BJ (cell line): ENCODE data around the gene CPT2. TPM values are rescaled to one million over a fixed set of nuclear protein-coding genes. Genes with fewer than 3 reads are reported as not detected.

Source experiments
- CTCF ChIA-PET: fragments of 350-600 bp; formaldehyde crosslinking; extraction: SDS; loops from one replicate; lab custom pipeline; 2021; ENCODE audit warnings: antibody characterized with exemption, inconsistent platforms; lab: Yijun Ruan, JAX
- POLR2A ChIA-PET: fragments of 300-600 bp; sonication (Branson Sonifier 250); formaldehyde crosslinking; extraction: SDS; loops from one replicate; lab custom pipeline; 2021; ENCODE audit warnings: antibody characterized with exemption; lab: Charles Lee
- DNase-seq: peaks from one replicate; pipeline ENCODE4 v3.0.0-alpha.2; 2011; ENCODE audit warnings: low read depth
- H3K27me3 ChIP-seq: 2 replicates; pipeline ENCODE4 v1.6.0; 2011; ENCODE audit warnings: low read length; ENCODE audit not compliant: control insufficient read depth, insufficient read depth
- H3K36me3 ChIP-seq: 2 replicates; pipeline ENCODE4 v1.5.1; 2011; ENCODE audit warnings: low read length; ENCODE audit not compliant: control insufficient read depth, insufficient read depth
- H3K4me3 ChIP-seq: 2 replicates; pipeline ENCODE4 v1.5.1; 2011; ENCODE audit warnings: low read depth, mild to moderate bottlenecking, control low read depth, low read length
- polyA plus RNA-seq: library from polyadenylated mRNA; depleted of rRNA; stranded (reverse); fragments of >200 nt; gene quantifications from 2 replicates; pipeline ENCODE4 v1.2.3, GENCODE V29; 2011
- TF ChIP-seq, protein P1 (sequence below): IDR thresholded peaks from 2 replicates; pipeline ENCODE4 v1.5.1; 2011; ENCODE audit warnings: low read depth, mild to moderate bottlenecking, control low read depth, inconsistent platforms, low read length, moderate library complexity; ENCODE audit not compliant: insufficient read depth

The CPT2 gene
- polyA plus RNA-seq, 1 experiment: 20.6 TPM

DNA sequence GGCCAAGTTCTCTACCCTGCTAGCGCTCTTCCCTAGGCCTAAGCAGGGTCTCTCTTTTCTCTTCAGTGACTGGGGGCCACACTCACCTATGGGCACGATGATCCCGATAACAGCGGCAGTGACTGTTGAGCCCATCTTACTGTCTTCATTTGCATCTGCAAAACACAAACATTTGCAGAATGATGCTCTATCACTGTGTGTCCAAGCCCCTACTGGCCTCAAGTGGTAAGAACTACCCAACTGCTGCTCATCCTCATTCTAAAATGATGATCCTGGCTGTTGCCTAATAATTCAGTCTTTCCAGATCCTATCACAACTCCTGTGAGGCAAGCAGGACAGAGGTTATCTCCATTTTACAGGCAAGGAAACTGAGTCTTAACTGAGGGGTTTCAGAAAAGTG lies 58.4 kb downstream of the CPT2 start:
- no peak overlapping the region for H3K4me3 ChIP-seq
- no peaks in the 10 kb centered on the region for H3K27me3 ChIP-seq
- no peak for DNase-seq
- ChIA-PET POLR2A (no interaction called here), CTCF (no interaction called here)
- H3K36me3 ChIP-seq: no peaks in the 10 kb centered on the region
- TF ChIP-seq, protein P1, sequence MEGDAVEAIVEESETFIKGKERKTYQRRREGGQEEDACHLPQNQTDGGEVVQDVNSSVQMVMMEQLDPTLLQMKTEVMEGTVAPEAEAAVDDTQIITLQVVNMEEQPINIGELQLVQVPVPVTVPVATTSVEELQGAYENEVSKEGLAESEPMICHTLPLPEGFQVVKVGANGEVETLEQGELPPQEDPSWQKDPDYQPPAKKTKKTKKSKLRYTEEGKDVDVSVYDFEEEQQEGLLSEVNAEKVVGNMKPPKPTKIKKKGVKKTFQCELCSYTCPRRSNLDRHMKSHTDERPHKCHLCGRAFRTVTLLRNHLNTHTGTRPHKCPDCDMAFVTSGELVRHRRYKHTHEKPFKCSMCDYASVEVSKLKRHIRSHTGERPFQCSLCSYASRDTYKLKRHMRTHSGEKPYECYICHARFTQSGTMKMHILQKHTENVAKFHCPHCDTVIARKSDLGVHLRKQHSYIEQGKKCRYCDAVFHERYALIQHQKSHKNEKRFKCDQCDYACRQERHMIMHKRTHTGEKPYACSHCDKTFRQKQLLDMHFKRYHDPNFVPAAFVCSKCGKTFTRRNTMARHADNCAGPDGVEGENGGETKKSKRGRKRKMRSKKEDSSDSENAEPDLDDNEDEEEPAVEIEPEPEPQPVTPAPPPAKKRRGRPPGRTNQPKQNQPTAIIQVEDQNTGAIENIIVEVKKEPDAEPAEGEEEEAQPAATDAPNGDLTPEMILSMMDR: peak; percentile 24; the same call in 1 of the 2 replicates

DNA sequence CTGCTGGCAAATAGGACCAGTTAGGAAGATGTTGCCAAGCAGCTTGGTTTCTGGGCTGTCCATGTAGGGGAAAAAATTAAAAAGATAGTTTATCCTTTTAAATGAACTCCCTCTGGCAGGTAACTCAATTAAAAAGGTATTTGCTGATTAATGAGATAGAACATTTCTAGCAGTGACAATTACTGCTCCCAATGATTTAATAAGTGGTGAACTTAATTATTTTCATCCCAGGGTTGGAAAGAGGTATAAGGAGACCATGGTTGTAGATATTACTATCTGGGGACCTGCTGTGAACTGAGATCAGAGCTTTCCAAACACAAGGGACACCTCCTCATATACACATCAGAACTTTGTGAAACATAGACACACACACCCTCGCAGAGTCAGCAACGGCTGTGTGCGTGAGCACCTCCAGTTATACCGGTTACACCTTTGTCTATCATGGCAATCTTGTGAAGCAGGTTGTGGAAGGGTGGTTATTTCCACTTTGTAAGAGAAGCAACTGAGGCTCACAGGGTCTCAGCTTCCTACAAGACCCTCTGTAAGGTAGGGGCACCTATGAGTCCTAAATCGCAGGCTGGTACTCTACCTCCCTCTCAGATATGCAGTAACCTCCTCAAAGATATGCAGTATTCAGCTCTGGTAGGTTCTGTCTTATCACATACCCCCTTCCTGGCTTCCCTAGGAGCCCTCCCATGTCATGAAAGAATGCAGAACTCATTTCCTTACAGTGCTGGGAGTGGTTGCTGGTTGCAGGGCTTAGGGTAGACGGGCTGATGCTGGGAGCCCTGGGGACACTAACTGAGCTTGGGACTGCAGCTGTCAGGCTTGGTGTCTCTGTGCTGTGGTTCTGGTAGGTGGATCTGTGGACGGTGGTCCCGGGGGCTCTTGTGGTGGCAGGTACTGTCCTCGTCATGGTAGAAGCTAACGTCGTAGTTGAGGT lies 60.2 kb downstream of the CPT2 start:
- Histone ChIP-seq H3K4me3 (no peak overlapping the region), H3K36me3 (peaks cover under 1% of the 10 kb centered on the region; the same call in 1 of the 2 replicates), H3K27me3 (no peaks in the 10 kb centered on the region)
- CTCF ChIA-PET: interaction anchor here (1.3 to 1.9 kb wide), 3 partner anchors 9 to 137 kb away, joined by 6 read pairs; no protein-coding TSS in a partner anchor
- TF ChIP-seq, protein P1: no peak
- no peak for DNase-seq
- POLR2A ChIA-PET: no interaction called here

DNA sequence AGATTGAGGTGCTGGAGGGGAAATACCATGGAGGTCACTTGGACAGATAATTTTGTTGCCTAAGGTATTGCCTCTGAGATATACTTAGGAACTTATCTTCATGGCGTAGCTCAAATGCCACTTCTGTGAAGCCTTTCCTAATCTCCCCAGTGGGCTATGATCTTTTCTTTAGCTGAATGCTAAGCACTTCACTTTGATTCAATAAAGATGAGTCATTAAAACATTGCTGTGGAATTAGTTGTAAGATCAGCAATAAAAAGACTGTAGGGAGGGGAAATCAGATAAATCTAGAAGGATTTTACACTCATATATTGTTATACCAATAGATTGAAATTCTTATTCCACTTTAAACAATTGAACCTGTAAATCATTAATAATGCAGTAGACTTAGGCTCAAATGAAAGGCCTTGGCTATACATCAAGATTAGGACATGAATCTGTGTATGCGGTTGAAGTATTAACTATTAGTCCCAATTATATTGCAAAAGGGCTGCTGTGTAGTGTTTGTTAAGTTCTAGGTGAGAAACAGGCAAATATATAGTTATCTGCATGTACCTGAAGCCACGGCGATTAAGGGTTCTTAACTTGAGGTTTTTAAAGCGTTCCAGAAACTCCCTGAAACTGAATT lies 60.9 kb downstream of the CPT2 start:
- Histone ChIP-seq H3K36me3 (peaks cover 3% of the 10 kb centered on the region; the same call in 1 of the 2 replicates), H3K27me3 (no peaks in the 10 kb centered on the region), H3K4me3 (no peak overlapping the region)
- no peak for DNase-seq
- CTCF ChIA-PET: interaction anchor here (0.9 to 1.9 kb wide), 4 partner anchors 8 to 136 kb away, joined by 3 to 6 read pairs (median 6); no protein-coding TSS in a partner anchor
- TF ChIP-seq, protein P1: no peak
- POLR2A ChIA-PET: no interaction called here

DNA sequence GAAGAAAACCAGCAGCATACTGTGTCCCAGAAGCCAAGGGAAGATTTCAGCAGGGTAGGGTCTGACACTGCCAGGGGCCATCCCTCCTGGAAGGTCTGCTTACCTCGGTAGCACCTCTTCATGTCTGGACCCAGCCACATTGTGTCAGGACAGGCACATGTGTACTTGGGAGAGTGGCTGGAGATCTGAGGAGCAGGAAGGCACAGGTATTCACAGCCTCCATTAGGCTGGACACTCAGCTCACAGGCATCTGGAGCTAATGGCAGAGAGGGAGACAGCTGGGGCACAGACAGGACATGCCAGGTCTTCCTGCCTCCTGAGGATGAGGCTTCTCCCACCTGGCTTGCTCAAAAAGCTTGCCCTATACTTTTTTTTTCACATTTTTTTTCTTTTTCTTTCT lies 61.6 kb downstream of the CPT2 start:
- CTCF ChIA-PET: interaction anchor here (0.6 to 1.9 kb wide), 5 partner anchors 8 to 185 kb away, joined by 3 to 6 read pairs (median 3); no protein-coding TSS in a partner anchor
- POLR2A ChIA-PET: no interaction called here
- TF ChIP-seq, protein P1: no peak

DNA sequence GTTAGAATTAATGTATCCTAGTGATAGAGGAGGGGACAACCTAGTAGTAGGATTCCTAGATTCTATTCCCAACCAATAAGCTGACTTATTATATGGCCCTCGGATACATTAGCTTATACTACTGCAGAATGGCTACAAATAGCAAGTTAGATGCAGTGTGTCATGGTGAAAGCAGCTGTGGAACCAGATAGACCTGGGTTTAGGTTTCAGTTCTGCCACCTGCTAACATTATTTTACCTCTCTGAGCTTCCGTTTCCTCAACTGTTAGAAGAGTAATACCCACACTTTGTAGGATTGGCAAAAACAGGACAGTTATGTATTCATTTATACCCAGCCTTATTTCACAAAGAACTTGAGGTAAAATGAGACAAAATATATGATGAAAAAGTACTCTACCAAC lies 63.3 kb downstream of the CPT2 start:
- Histone ChIP-seq H3K27me3 (no peaks in the 10 kb centered on the region), H3K36me3 (peaks cover 9% of the 10 kb centered on the region), H3K4me3 (no peak overlapping the region)
- ChIA-PET POLR2A (no interaction called here), CTCF (interaction anchor here (0.9 to 1.4 kb wide), 3 partner anchors 13 to 18 kb away, joined by 3 to 4 read pairs (median 3); no protein-coding TSS in a partner anchor)
- no peak for DNase-seq
- TF ChIP-seq, protein P1: no peak

More for the DNA sequence above, 61.6 kb downstream of the CPT2 start:
- Histone ChIP-seq H3K36me3 (peaks cover 4% of the 10 kb centered on the region; the same call in 1 of the 2 replicates), H3K4me3 (no peak overlapping the region), H3K27me3 (no peaks in the 10 kb centered on the region)
- DNase-seq: no peak
